NCI-H2081 (cell line): Measurements from ENCODE around the gene FCHO1.
A peak's percentile ranks its signal among the peaks of the same experiment; 100 is the strongest.
"Not testable (repeated sequence)": the region's sequence is repeated elsewhere in the genome, so short reads cannot be mapped to it uniquely, and the experiment has no call there.

Experiments used
- DNase-seq, 2 experiments: peaks; one replicate each; lab custom pipeline; 2025; lab: John Stamatoyannopoulos, UW

The FCHO1 gene

DNA sequence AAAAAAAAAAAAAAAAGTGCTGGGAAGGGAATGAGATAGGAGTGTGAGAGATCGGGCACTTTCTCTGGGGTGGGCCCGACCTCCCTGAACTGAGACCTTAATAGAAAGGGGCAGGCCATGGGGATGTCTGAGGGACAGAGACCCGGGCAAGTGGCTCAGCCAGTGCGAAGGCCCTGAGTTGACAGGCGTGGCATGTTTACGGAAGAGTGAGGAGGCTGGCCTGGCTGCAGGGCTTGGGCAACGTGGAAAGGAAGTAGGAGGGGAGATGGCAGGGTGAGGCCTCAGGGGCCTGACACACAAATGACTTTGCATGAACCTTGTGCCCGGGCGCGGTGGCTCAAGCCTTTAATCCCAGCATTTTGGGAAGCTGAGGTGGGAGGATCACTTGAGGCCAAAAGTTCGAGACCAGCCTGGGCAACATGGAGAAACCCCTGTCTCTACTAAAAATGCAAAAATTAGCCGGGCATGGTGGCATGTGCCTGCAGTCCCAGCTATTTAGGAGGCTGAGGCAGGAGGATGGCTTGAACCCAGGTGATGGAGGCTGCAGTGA lies 13.9 kb downstream of the FCHO1 start:
- DNase-seq, result no peak

DNA sequence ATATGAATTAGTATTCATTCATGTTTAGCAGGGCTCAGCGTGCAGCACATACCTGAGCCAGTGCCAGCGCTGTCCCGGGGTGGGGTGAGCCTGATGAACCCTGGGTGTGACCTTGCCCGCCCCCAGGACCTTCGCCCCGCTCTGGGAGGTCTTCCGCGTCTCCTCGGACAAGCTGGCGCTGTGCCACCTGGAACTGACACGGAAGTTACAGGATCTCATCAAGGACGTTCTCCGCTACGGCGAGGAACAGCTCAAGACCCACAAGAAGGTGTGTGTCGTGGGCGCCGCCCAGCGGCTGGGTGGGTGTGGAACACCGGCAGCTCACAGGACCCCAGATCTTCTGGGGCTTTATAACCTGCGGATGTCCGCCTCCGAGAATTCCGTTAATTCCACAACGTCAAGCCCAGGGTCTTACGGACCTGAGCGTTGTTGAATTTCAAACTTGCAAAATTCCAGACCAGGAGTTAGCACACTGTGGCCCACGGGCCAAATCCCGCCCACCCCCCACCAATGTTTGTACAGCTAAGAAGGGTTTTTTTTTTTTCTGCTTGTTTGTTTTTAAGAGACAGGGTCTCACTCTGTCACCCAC lies 15.4 kb downstream of the FCHO1 start:
- DNase-seq, result peak; percentile 65 to 77

DNA sequence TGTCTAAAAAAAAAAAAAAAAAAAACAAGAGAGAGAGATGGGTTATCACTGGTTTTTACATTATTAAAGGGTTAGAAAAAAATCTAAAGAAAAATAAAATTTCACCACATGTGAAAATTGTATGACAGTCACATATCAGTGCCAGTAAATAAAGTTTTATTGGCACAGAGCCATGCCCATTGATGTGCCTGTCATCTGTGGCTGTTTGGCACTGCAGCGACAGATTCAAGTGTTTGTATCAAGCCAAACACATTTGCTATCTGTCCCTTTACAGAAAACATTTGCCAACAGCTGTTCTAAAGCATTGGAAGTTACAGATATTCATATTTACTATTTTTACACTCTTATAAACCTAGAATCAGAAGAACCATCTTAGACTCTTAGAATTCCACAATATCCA lies 16.3 kb downstream of the FCHO1 start:
- no peak for DNase-seq

DNA sequence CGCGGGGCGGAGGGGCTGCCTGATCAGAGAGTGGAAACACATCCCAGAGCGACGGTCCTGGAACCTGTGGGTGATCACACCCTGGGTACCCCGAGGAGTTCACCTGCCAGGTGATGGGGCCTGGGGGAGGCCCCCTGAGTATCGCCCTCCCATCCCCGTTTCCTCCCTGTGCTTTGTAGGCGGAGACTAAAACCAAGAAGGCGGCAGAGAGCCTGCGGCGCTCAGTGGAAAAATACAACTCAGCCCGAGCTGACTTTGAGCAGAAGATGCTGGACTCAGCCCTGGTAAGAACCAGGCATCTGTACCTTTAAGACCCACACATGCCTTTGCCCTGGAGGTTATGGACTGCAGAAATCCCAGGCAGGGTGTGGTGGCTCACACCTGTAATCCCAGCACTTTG lies 19.3 kb downstream of the FCHO1 start:
- DNase-seq, result no peak

DNA sequence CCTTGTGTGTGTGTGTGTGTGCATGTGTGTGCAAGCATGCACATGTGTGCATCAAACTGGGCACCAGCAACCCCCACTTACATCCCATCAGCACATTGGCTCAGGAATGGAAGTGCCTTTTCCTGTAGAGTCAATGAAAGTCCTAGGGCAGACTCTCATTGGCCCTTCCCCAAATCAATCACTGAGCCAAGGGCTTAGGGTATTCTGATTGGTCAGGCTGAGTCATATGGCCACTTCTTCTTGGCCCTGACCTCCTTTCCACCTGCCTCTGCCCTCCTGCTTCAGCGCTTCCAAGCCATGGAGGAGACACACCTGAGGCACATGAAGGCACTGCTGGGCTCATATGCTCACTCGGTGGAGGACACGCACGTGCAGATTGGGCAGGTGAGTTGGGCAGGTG lies 20.9 kb downstream of the FCHO1 start:
- DNase-seq, result no peak

DNA sequence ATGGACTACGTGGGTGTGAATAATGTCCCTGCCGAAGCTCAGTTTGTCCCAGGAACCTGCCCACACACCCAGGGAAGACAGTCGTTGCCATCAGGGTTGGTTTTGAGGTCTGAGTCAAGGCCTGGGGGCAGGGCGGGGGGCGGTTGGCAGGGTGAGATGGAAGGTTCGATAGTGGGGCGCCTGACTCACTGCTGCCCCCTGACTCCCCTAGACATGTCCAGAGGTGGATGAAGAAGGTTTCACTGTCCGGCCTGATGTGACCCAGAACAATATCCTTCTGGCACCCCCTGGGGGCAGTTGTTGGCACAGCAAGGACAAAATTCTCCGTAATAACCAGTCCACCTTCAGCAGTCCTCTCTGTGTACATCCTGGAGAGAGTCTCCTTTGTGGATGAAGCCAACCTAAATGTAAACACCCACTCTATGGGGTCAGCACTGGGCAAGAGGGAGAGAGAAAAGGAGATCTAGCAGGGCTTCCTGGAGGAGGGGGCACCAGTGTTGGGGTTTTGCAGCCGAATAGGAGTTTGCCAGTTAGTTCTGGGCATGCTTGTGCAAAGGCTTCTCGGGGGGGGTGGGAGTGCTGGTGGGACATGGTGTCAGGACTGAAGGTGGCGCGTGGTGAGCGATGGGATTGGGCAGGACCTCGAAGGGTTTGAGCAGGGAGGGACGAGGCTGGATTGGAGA lies 24.1 kb downstream of the FCHO1 start:
- no peak for DNase-seq

DNA sequence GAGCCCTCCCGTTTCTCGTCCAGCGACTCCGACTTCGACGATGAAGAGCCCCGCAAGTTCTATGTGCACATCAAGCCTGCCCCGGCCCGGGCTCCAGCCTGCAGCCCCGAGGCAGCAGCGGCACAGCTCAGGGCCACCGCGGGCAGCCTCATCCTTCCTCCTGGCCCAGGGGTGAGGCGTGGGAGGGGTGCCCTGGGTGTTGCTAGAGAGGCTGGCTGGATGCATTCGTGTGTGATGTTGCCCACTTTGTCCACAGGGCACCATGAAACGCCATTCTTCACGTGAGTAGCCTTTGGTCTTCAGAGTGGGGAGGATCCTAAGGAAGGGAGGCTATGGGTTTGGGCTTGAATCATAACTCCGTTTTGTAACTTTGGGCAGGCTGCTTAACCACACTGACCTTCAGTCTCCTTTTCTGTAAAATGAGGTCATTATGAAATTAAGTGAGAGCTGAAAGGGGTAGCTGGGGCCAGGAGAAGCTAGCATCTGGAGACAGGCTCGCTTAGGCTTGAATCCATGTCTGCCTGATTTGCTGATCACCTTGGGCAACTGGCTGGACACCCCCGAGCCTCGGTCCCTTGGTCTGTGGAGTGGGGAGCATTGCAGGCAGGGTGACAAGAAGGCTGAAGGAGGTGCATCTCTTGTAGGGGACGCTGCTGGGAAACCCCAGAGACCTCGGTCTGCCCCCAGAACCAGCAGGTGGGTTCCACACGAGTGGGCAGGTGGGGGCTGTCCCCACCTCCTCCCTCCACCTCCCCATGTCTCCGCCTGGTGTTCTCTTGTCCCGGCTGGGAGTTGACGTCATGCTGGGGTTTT lies 24.9 kb downstream of the FCHO1 start:
- no peak for DNase-seq

DNA sequence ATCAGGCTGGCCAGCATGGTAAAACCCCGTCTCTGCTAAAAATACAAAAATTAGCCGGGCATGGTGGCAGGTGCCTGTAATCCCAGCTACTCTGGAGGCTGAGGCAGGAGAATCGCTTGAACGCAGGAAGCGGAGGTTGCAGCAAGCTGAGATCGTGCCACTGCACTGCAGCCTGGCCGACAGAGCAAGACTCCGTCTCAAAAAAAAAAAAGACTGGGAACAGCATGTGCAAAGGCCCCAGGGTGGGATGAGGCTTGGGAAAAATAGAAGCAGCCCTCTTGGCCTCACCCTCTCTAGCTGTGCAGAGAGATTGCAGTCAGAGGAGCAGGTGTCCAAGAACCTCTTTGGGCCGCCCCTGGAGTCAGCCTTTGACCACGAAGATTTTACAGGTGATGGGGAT lies 26.6 kb downstream of the FCHO1 start:
- not testable (repeated sequence) for DNase-seq

DNA sequence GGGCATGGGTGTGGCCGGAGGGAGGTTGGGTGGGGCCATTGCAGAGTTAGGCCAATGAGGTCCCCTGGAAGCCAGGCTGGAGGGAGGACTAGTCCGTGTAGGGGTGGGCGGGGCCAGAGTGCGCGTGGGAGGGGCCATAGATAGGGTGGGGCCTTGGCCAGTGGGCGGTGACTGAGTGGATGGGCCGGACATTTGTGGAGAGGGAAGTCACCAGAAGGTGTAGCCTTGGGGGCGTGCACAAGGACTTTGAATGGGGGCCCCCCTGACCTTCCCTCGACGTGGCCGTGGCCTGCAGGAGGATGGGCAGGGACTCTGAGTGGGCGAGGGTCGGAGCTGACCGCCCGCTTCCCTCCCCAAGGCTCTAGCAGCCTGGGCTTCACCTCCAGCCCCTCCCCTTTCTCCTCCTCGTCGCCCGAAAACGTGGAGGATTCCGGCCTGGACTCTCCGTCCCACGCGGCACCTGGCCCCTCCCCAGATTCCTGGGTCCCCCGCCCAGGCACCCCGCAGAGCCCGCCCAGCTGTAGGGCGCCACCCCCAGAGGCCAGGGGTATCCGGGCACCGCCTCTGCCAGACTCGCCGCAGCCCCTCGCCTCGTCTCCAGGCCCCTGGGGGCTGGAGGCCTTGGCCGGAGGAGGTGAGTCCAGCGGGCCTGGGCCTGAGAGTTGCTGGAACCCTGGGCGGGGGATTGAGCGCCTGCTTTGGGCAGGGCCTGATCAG lies 27.1 kb downstream of the FCHO1 start:
- DNase-seq, result no peak

DNA sequence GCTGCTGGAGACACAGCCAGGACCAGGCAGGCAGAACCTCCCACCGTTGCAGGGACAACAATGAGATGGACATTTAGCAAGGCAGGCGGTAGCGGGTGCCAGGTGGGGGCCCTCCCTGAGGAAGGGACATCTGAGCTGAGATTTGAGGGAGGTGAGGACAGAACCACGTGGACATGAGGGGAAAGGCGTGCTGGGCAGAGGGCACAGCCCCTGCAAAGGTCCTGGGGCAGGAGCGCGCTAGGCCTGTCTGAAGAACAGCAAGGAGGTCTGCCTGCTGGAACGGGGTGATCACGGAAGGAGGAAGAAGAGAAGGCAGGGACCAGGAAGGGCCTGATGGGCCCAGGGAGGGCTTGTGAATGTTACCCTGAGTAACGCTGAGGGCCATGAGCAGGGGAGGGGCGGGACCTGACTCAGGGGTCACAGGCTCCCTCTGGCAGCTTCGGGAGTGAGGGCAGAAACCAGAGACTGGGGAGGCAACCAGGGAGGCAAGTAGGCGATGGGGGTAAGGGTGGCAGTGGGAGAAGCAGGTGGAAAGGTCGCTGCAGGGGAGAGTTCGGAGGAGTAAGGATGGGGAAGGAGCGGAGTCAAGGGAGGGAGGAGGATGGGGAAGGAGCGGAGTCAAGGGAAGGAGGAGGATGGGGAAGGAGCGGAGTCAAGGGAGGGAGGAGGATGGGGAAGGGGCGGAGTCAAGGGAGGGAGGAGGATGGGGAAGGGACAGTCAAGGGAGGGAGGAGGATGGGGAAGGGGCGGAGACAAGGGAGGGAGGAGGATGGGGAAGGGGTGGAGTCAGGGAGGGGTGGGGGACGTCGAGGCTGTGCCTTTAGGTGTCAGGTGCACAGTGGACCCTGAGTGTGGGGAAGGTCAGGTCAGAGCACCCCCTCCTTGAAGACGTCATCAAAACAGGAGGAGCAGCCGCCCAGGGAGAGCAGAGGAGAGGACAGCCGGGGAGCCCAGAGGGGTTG lies 28.0 kb downstream of the FCHO1 start:
- no peak for DNase-seq

DNA sequence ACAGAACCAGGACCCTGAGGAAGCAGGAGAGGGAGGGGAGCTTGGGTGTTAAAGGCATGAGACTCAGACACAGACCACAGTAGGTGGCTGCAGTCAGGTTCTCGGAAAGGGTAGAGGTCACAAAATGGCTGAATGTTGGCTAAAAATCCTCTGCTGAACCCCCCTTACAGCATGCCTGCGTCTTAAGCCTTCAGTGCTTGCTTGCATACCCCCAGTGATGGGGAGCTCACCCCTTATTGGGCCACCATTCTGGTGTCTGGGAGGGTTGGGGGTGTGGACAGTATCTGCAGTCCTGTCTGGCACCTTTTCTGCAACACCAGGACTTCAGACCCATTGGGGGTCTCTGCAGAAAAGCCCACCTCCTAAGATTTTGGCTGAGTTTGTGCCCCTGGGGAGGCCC lies 29.5 kb downstream of the FCHO1 start:
- no peak for DNase-seq

DNA sequence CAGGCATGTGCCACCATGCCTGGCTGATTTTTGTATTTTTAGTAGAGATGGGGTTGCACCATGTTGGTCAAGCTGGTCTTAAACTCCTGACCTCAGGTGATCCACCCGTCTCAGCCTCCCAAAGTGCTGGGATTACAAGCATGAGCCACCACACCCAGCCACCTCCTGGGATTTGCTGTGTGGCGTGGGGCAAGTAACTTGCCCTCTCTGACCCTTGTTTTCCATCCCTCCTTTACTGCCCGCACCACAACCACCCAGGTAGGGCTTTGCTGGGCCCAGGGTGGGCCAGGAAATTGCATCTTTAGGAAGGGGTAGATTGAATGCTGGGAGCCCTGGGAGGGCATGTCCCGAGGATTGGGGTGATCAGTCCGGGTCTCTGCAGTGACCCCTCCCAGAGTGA lies 32.4 kb downstream of the FCHO1 start:
- not testable (repeated sequence) for DNase-seq

DNA sequence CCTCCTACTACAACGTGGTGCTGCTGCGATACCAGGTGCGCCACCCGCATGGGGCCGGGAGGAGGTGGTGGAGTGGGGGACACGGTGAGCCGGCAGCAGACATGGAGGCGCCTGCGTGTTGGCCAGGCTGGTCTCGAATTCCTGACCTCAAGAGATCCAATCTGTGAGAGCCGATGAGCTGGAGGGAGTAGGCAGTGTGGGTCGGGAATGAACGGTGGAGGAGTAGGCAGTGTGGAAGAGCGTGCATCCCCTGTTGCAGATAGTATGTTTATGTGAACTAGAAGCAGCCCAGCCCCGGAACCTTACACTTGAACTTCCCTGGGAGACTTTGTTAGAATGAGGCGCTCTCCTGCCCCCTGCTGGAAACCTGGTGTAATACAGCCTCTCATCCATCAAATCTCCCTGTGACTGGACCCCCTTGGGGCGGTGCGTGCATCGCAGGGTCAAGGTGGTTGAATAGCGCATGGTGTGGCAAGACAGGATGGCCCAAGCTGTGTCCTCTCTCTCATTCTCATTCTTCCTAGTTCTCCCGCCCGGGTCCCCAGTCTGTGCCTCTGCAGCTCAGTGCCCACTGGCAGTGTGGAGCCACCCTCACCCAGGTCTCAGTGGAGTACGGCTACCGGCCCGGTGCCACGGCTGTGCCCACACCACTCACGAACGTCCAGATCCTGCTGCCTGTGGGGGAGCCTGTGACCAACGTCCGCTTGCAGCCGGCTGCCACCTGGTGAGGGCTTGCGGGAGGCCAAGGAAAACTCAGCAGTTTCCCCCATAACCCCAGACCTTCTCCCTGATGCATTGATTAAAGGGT lies 33.1 kb downstream of the FCHO1 start:
- DNase-seq, result peak; percentile 65 to 67

DNA sequence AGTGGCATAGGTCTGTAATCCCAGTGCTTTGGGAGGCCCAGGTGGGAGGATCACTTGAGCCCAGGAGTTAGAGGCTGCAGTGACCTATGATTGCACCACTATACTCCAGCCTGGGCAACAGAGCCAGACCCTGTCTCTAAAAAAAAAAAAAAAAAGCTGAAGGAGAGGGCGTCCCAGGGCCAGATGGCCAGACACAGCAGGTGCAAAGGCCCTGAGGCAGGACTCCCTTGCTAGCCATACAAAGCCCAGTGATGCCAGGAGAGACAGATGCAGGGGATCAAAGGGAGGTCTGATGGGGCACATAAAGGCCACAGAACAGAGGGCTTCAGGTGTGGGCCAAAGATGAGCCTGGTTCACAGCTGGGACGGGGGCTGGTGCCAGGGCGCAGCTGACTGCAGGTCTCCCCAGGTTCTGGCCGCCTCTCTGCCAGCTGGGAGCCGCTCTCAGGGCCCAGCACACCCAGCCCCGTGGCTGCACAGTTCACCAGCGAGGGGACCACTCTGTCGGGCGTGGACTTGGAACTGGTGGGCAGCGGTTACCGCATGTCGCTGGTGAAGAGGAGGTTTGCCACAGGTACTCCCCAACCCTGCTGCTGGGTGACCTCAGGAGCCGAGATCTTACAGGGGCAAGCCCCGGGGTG lies 36.1 kb downstream of the FCHO1 start:
- DNase-seq, result no peak

DNA sequence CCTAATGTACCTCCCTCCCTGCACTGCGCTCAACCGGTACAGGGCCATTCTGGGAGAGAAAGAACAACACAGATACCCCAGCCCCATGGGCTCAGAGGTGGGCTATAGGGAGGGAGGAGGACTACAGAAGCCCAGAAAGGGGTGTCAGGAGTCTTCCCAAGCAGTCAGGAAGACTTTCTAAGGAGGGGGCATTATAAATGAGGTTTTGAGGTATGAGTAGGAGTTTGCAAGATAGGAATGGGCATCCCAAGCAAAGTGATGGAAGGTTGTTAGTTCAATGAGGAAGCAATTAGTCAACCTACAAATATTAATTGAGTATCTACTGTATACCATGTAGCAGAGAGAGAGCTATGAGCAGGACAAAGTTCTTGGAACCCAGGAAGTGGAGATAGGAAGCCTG lies 37.4 kb downstream of the FCHO1 start:
- DNase-seq, result no peak

DNA sequence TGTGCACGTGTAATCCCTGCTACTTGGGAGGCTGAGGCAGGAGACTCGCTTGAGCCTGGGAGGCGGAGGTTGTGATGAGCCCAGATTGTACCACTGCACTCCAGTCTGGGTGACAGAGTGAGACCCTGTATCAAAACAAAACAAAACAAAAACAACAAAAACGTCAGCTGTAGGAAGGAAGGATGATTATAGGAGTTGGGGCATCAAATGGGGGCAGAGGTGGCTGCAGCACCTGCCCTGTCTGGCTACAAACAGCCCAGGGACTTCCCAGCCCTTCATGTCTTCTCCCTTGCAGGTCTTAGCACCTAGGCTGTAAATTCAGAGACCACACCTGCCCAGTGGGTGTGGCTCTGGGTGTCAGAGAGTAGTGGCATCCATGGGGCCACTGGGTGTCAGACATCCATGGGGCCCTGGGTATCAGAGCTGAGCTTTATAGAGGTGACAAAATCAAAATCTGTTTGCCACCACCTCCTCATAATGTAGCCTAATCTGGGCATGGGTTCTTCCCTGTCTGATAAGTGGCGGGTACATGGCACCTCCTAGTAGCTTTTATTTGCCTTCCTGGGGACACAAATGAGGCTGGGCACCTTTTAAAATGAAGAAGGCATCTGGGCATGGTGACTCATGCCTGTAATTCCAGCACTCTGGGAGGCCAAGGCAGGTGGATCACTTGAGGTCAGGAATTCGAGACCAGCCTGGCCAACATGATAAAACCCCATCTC lies 38.9 kb downstream of the FCHO1 start:
- DNase-seq, result no peak

DNA sequence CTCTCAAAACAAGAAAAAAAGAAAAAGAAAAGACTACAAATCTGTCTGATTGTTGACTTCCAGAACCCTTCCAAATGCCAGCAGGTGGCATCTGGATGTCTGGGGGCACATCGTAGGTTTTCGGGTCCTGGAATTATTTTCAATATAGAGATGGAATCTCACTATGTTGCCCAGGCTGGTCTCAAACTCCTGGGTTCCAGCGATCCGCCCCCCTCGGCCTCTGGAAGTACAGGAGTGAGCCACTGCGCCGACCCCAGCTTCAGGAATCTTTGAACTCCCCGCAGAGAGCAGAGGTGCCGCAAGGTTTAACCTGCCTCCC lies 43.1 kb downstream of the FCHO1 start:
- DNase-seq, result no peak

DNA sequence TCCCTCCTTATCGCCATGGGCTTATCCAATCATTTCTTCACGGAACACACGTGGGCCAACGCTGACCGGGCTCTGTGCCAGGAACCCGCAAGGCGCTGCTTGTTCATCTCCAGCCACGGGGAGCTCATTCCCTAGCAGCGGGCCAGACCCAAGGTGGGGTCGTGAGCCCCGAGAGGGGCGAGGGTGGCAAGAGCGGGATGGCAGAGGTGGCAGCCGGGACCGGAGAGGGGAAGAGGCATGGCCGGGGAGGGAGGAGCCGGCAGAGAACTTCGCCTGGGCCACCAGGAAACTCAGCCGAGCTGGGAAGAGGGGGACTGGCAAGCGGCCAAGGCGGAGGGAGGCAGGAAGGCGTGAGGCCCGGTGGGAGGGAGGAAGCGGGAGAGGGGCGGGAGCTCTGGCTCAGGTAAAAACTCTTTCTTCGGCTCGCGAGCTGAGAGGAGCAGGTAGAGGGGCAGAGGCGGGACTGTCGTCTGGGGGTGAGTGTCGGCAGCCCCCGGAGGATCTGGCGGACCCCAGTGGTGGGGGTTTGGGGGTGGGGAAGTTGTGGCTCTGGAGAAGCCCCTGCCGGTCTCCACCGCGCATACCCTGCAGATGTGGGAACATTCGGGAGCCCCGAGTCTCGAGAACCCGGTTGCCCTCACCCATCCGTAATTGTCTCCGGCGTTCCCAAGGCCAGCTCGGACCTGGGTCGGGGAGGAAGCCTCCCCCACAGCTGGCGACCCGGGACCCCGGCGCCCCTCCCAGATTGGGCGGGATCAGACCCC lies 43.6 kb downstream of the FCHO1 start, which contains the start of gene B3GNT3:
B3GNT3 (plus strand) TSS at position 408 of the 764 bp plus-strand sequence. CDS start 12,670 bp downstream, outside the sequence.
- peak; percentile 53 to 55 for DNase-seq
